Spleen (tissue), 7 donors: Measurements from ENCODE around the gene UQCR10.

Experiments
- POLR2A ChIP-seq, 3 donors: fragments of 450-650 bp; IDR thresholded peaks; one replicate each; pipeline ENCODE4 v1.5.1; 2017; ENCODE audit warnings: antibody characterized with exemption in 3 of 3, mild to moderate bottlenecking in 1 of 3
- TF ChIP-seq, protein P1 (sequence below), 11 experiments: fragments of 200-600 bp in 7 of 11; fragments of 450-650 bp in 4 of 11; sonication (generic) in 4 of 11; IDR thresholded peaks in 8 of 11; conservative IDR thresholded peaks in 3 of 11; 1 replicate in 7 of 11; 2 replicates in 4 of 11; pipeline versions ENCODE4 v1.4.0 to v1.8.0; 2016 to 2021; ENCODE audit warnings: antibody characterized with exemption in 11 of 11, inconsistent platforms in 4 of 11, mild to moderate bottlenecking in 1 of 11
- donor health status: DM: no; HTN: no; CAD: no; lungs with moderate emphysema.
- donor health status: DM: no; HTN: no; CAD: no.
- donor health status: DM: no; HTN: no; CAD: no.

DNA sequence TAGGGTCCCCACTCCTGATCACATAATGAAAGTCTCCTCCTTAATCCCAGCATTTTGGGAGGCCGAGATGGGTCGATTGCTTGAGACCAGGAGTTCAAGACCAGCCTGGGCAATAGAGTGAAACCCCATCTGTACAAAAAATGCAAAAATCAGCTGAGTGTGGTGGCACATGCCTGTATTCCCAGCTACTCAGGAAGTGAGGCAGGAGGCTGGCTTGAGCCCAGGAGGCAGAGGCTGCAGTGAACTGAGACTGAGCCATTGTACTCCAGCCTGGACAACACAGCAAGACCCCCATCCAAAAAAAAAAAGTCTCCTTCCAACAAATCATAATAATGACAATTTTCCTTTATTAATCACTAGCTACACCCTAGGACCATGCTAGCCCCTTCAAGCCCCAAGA is 15.5 kb upstream of the UQCR10 start:
- TF ChIP-seq, protein P1, sequence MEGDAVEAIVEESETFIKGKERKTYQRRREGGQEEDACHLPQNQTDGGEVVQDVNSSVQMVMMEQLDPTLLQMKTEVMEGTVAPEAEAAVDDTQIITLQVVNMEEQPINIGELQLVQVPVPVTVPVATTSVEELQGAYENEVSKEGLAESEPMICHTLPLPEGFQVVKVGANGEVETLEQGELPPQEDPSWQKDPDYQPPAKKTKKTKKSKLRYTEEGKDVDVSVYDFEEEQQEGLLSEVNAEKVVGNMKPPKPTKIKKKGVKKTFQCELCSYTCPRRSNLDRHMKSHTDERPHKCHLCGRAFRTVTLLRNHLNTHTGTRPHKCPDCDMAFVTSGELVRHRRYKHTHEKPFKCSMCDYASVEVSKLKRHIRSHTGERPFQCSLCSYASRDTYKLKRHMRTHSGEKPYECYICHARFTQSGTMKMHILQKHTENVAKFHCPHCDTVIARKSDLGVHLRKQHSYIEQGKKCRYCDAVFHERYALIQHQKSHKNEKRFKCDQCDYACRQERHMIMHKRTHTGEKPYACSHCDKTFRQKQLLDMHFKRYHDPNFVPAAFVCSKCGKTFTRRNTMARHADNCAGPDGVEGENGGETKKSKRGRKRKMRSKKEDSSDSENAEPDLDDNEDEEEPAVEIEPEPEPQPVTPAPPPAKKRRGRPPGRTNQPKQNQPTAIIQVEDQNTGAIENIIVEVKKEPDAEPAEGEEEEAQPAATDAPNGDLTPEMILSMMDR (IDR thresholded peaks at IDR 0.05 in 8 of 11, conservative IDR thresholded peaks at IDR 0.05 in 3 of 11): no peak
- TF ChIP-seq POLR2A (IDR thresholded peaks at IDR 0.05): no peak
